Vagina (tissue), 2 donors: Measurements from ENCODE around the gene TPRN. TPM values are rescaled to one million over a fixed set of nuclear protein-coding genes. Genes with fewer than 3 reads are reported as not detected.

ENCODE experiments used
- DNase-seq, 2 donors: peaks; one replicate each; pipeline ENCODE4 v3.0.0-alpha.2; 2017; ENCODE audit errors: extremely low spot score in 2 of 2
- H3K27ac ChIP-seq: fragments of 200-600 bp; sonication (generic); one replicate; pipeline ENCODE4 v1.5.1; 2019
- H3K27me3 ChIP-seq: fragments of 200-600 bp; sonication (generic); one replicate; pipeline ENCODE4 v1.5.1; 2019
- H3K36me3 ChIP-seq, 2 donors: fragments of 200-600 bp; sonication (generic); one replicate each; pipeline ENCODE4 v1.5.1; 2017 to 2019
- H3K4me1 ChIP-seq: fragments of 200-600 bp; sonication (generic); one replicate; pipeline ENCODE4 v1.5.1; 2019
- H3K4me3 ChIP-seq, 2 donors: fragments of 200-600 bp; sonication (generic); 1 replicate in 1 of 2; 2 replicates in 1 of 2; pipeline ENCODE4 v1.5.1; 2016 to 2019
- H3K9me3 ChIP-seq: fragments of 200-600 bp; sonication (generic); one replicate; pipeline ENCODE4 v1.5.1; 2019
- CTCF ChIP-seq, 3 experiments: fragments of 450-650 bp in 2 of 3; fragments of 200-600 bp in 1 of 3; sonication (generic) in 1 of 3; IDR thresholded peaks; one replicate each; pipeline ENCODE4 v1.5.1; 2017 to 2019; ENCODE audit warnings: antibody characterized with exemption in 3 of 3, mild to moderate bottlenecking in 2 of 3, moderate library complexity in 2 of 3
- POLR2A ChIP-seq, 2 donors: fragments of 450-650 bp; IDR thresholded peaks; one replicate each; pipeline ENCODE4 v1.6.1; 2017; ENCODE audit warnings: antibody characterized with exemption in 2 of 2, mild to moderate bottlenecking in 2 of 2, moderate library complexity in 2 of 2
- POLR2AphosphoS5 ChIP-seq, 2 donors: sonication (generic); formaldehyde crosslinking; IDR thresholded peaks; one replicate each; pipeline ENCODE4 v1.9.0; 2017; ENCODE audit warnings: antibody characterized with exemption in 2 of 2, mild to moderate bottlenecking in 2 of 2, low read depth in 1 of 2; ENCODE audit not compliant: insufficient read depth in 1 of 2
- intact Hi-C: fragments of 100-400 bp; cut with DNase I; formaldehyde crosslinking; loops from one replicate; pipeline ENCODE4 v1.15.1; 2023
- total RNA-seq: library from RNA; depleted of rRNA; stranded (reverse); fragments of >200 nt; gene quantifications from one replicate; pipeline ENCODE4 v1.2.3, GENCODE V29; 2016

TPRN gene
- total RNA-seq, 1 donor from 2014 or later: 6.9 TPM

DNA sequence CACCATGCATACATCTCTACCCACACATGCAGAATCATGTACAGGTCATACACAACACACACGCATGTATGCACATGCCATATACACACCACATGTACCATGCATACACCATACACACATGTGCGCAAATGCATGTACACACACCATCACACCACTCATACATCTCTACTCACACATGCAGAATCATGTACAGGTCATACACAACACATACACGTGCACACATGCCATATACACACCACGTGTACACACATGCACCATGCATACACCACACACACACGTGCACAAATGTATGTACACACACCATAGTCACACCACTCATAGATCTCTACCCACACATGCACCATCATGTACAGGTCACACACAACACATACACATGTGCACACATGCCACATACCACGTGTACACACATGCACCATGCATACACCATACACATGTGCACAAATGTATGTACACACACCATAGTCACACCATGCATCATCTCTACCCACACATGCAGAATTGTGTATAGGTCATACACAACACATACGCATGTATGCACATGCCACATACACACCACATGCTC lies 47.6 kb downstream of the TPRN start:
- Histone ChIP-seq H3K4me3 (no peak overlapping the region), H3K27me3 (no peaks in the 10 kb centered on the region), H3K36me3 (no peaks in the 10 kb centered on the region), H3K9me3 (no peaks in the 10 kb centered on the region), H3K27ac (no peak overlapping the region), H3K4me1 (peaks cover 12% of the 10 kb centered on the region)
- TF ChIP-seq CTCF (IDR thresholded peaks at IDR 0.05): no peak
- no peak for TF ChIP-seq POLR2A (IDR thresholded peaks at IDR 0.05)
- TF ChIP-seq POLR2AphosphoS5 (IDR thresholded peaks at IDR 0.05; ENCODE audit: insufficient read depth in 1 of 2, low read depth in 1 of 2): no peak
- intact Hi-C loops: no loop called here
- no peak for DNase-seq

- intact Hi-C loops: no loop called here
These were observed 49.7 kb downstream of the TPRN start for GRCh38 chr9:137150617-137151457.

DNA sequence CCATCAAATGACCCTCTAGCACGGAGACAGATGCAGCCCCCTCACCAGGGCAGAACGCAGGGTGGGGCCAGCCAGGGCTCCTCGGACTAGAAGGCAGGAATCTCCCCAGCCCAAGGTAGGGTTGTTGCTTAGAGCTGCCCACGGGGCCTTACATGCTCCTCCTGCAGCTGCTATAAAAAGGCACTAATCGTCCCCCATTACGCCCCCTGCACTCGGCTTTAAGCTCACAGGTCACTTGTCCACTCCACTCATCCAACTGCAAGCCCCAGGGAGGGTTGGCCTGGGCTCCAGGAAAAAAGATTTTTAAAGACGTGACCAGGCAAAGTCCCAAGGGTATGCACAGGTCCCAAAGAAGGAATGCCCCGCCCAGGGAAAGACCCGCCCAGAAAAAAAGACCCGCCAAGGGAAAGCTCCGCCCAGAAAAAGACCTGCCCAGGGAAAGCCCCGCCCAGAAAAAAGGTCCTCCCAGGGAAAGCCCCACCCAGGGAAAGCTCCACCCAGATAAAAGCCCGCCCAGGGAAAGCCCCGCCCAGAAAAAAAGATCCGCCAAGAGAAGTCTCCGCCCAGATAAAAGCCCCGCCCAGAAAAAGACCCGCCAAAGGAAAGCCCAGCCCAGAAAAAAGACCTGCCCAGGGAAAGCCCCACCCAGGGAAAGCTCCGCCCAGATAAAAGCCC lies 50.5 kb downstream of the TPRN start:
- DNase-seq: no peak
- no peak for TF ChIP-seq CTCF (IDR thresholded peaks at IDR 0.05)
- no peak for TF ChIP-seq POLR2A (IDR thresholded peaks at IDR 0.05)
- no peak for TF ChIP-seq POLR2AphosphoS5 (IDR thresholded peaks at IDR 0.05; ENCODE audit: insufficient read depth in 1 of 2, low read depth in 1 of 2)
- intact Hi-C loops: no loop called here
- Histone ChIP-seq H3K4me1 (no peaks in the 10 kb centered on the region), H3K36me3 (no peaks in the 10 kb centered on the region), H3K27me3 (no peaks in the 10 kb centered on the region), H3K9me3 (no peaks in the 10 kb centered on the region), H3K27ac (no peak overlapping the region), H3K4me3 (no peak overlapping the region)

More at GRCh38 chr9:137150617-137151457, 49.7 kb downstream of the TPRN start:
- no peak overlapping the region for H3K27ac ChIP-seq
- DNase-seq: no peak
- no peak overlapping the region for H3K4me3 ChIP-seq
- no peak for TF ChIP-seq CTCF (IDR thresholded peaks at IDR 0.05)
- no peak for TF ChIP-seq POLR2A (IDR thresholded peaks at IDR 0.05)
- no peak for TF ChIP-seq POLR2AphosphoS5 (IDR thresholded peaks at IDR 0.05; ENCODE audit: insufficient read depth in 1 of 2, low read depth in 1 of 2)
- H3K36me3 ChIP-seq: no peaks in the 10 kb centered on the region
- H3K27me3 ChIP-seq: no peaks in the 10 kb centered on the region
- H3K4me1 ChIP-seq: no peaks in the 10 kb centered on the region
- H3K9me3 ChIP-seq: no peaks in the 10 kb centered on the region

- no peaks in the 10 kb centered on the region for H3K27me3 ChIP-seq
These were observed 51.2 kb downstream of the TPRN start for GRCh38 chr9:137149363-137149762.

More at GRCh38 chr9:137149363-137149762, 51.2 kb downstream of the TPRN start:
- H3K27ac ChIP-seq: no peak overlapping the region
- no peaks in the 10 kb centered on the region for H3K9me3 ChIP-seq
- no peaks in the 10 kb centered on the region for H3K36me3 ChIP-seq
- intact Hi-C loops: no loop called here
- no peaks in the 10 kb centered on the region for H3K4me1 ChIP-seq
- no peak overlapping the region for H3K4me3 ChIP-seq
- DNase-seq: no peak
- TF ChIP-seq CTCF (IDR thresholded peaks at IDR 0.05) (no peak), POLR2A (IDR thresholded peaks at IDR 0.05) (no peak)
